Lung (tissue), 12 donors: ENCODE data around the gene PODN. TPM values are rescaled to one million over a fixed set of nuclear protein-coding genes. Genes with fewer than 3 reads are reported as not detected.
A peak's percentile ranks its signal among the peaks of the same experiment; 100 is the strongest.

Experiments
- ATAC-seq: fragments of 200-7000 bp; cut with Tn5 transposase; one replicate; pipeline ENCODE4 v1.9.1; 2020; ENCODE audit warnings: moderate number of reproducible peaks; ENCODE audit not compliant: insufficient read depth, low FRiP score
- DNase-seq, 3 donors: peaks; one replicate each; pipeline ENCODE4 v3.0.0-alpha.2; 2013 to 2017
- H3K27ac ChIP-seq, 2 donors: one replicate each; pipeline ENCODE4 v1.5.1; 2013; ENCODE audit warnings: mild to moderate bottlenecking in 2 of 2, moderate library complexity in 2 of 2, control low read depth in 1 of 2, inconsistent platforms in 1 of 2, low read depth in 1 of 2, low read length in 1 of 2
- H3K27me3 ChIP-seq, 3 donors: one replicate each; pipeline ENCODE4 v1.5.1; 2013; ENCODE audit warnings: low read length in 2 of 3; ENCODE audit not compliant: control insufficient read depth in 3 of 3, insufficient read depth in 3 of 3
- H3K36me3 ChIP-seq, 4 donors: one replicate each; pipeline ENCODE4 v1.5.1; 2013; ENCODE audit warnings: low read length in 4 of 4, mild to moderate bottlenecking in 1 of 4, moderate library complexity in 1 of 4; ENCODE audit not compliant: control insufficient read depth in 4 of 4, insufficient read depth in 4 of 4
- H3K4me1 ChIP-seq, 5 donors: one replicate each; pipeline ENCODE4 v1.5.1; 2013; ENCODE audit warnings: low read length in 5 of 5, mild to moderate bottlenecking in 2 of 5, moderate library complexity in 1 of 5; ENCODE audit not compliant: control insufficient read depth in 5 of 5, insufficient read depth in 5 of 5
- H3K4me3 ChIP-seq: one replicate; pipeline ENCODE4 v1.5.1; 2013; ENCODE audit warnings: mild to moderate bottlenecking, control low read depth, moderate library complexity
- H3K9ac ChIP-seq, 2 donors: one replicate each; pipeline ENCODE4 v1.5.1; 2013; ENCODE audit warnings: low read length in 2 of 2, control low read depth in 1 of 2; ENCODE audit not compliant: insufficient read depth in 1 of 2
- H3K9me3 ChIP-seq, 4 donors: one replicate each; pipeline ENCODE4 v1.5.1; 2013; ENCODE audit warnings: low read length in 3 of 4, mild to moderate bottlenecking in 1 of 4, moderate library complexity in 1 of 4; ENCODE audit not compliant: control insufficient read depth in 4 of 4, insufficient read depth in 3 of 4
- CTCF ChIP-seq: IDR thresholded peaks from 2 replicates; pipeline ENCODE4 v1.5.1; 2012; ENCODE audit warnings: mild to moderate bottlenecking; ENCODE audit errors: control extremely low read depth, extremely low read depth
- WGBS, 2 donors: extraction: QIAGEN DNeasy Blood & Tissue Kit; methylation state at CpG; one replicate each; pipeline ENCODE4 v1.1.7; 2013; 5-methylcytosine and 5-hydroxymethylcytosine counted together
- polyA plus RNA-seq, 2 donors: library from polyadenylated mRNA; stranded (reverse); fragments of 200-250 nt; gene quantifications; one replicate each; pipeline ENCODE4 v1.2.1, GENCODE V29; 2013
- total RNA-seq, 2 donors: library from RNA; depleted of rRNA in 1 of 2; stranded (reverse); fragments of >200 nt in 1 of 2; gene quantifications; one replicate each; pipeline ENCODE4 v1.2.1, GENCODE V29; 2014 to 2021
- donor health status: control.
- donor health status: control.
- donor health status: Bipolar disorder and iron deficiency.
- donor health status: healthy.
- donor health status: DM: yes; HTN: yes; CAD: no.

The PODN gene
- total and polyA plus RNA-seq, 4 donors = 12.9 to 40.9 (median 21.7) TPM

DNA sequence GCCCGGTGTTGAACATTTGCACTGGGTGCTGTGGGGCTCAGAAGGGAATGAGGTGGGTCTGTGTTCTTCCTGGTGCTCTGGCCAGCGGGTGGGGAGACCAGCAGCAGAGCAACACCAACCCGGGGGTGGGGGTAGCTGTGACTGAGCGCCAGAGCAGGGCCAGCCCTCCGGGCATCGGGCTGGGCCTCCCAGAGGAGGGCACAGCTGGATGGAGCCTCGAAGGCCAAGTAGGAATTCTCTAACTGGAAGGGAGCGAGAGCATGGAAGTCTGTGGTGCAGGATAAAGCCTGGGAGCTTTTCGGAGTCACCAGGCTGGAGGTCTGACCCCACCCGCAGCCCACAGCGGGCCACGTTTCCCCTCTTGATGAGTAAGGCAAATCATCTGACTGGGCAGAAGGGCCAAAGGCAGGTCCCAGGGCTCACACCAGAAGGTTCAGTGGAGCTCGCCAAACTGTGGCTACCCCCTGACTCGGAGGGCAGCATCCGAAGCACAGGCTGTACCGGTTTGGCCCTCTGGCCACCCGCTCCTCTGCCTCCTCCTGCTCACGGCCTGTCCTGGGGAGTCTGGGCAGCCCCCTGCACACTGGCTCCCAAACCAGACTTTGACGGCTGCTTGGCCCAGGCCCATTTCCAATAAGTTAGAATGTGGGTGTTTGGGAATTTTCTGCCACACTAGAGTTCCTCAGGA is 61.6 kb downstream of the PODN start:
- Histone ChIP-seq H3K27ac (peak overlapping the region; percentile 17 to 34), H3K9ac (no peak overlapping the region), H3K27me3 (no peaks in the 10 kb centered on the region), H3K4me3 (no peak overlapping the region), H3K36me3 (no peaks in the 10 kb centered on the region), H3K9me3 (no peaks in the 10 kb centered on the region), H3K4me1 (peaks cover 0 to 55% (median 16%) of the 10 kb centered on the region in 5 donors)
- ATAC-seq (no peak), DNase-seq (peak in 2 of 3 donors; percentile 32 to 69)
- no peak for TF ChIP-seq CTCF
- WGBS, 2 donors = 78 to 87% methylated on average over 18 to 19 of the region's 19 CpGs

DNA sequence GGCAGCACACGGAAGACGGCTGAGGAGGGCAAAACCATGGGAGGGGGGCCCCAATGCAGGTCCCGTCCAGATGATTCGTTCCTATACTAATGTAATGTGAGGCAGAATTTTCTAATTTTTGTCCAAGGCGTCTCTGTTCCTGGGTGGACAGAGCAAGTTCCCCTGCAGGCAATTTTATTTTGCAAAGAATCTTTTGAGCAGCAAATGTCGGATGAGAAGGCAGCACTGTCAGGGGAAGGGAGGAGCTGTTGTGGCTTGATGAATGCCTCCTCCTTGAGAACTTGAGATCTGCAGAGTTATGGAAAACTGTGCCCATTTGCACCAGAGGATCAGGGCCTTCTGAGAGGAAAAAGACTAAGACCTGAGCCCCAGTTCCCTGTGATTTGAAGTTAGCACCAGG is 63.1 kb downstream of the PODN start:
- TF ChIP-seq CTCF = no peak
- H3K4me3 ChIP-seq = no peak overlapping the region
- H3K9ac ChIP-seq = no peak overlapping the region
- H3K9me3 ChIP-seq = no peaks in the 10 kb centered on the region
- 69 to 86% methylated on average over 6 of the region's 6 CpGs for WGBS, 2 donors
- DNase-seq (no peak), ATAC-seq (no peak)
- peaks cover 0 to 55% (median 16%) of the 10 kb centered on the region in 5 donors for H3K4me1 ChIP-seq
- H3K27ac ChIP-seq = no peak overlapping the region
- H3K36me3 ChIP-seq = no peaks in the 10 kb centered on the region
- H3K27me3 ChIP-seq = no peaks in the 10 kb centered on the region

DNA sequence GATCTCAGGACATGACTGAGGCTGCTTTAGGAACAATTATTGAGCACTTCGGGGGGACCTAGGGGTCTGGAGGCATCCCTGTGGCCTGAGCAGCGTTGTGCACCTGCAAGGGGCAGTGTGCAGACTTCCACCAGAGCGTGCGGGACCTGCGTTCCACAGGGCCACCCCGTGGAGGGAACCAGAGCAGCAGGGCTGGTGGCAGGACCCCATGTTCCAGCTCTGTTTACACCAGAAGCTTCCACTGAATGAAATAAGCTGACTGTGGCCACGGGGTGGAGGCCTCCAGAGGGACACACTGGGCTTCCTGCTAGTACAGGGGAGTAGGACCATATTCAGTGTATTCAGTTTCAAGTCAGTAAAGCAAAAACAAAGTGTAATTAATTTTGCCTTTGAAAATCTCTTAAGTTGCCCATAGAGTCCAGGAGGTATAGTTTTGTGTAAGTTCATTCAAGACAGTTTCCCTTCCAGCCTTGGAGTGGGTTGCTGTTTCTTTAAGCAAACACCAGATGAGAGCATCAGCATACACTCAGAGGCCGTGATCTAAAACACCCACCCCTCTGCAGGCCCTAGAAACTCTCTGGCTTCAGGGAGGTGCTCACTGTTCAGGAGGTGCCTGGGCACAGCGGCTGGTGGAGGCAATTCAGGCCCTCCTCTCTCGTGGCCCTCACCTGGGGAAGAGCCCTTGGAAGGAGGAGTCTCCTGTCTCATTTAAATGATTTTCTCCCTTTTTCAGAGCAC is 63.8 kb downstream of the PODN start:
- Histone ChIP-seq H3K27ac (no peak overlapping the region), H3K9me3 (no peaks in the 10 kb centered on the region), H3K27me3 (no peaks in the 10 kb centered on the region), H3K9ac (no peak overlapping the region), H3K36me3 (no peaks in the 10 kb centered on the region), H3K4me1 (peaks cover 0 to 58% (median 19%) of the 10 kb centered on the region in 5 donors), H3K4me3 (no peak overlapping the region)
- ATAC-seq = no peak
- no peak for TF ChIP-seq CTCF
- 75 to 81% methylated on average over 10 of the region's 10 CpGs for WGBS, 2 donors
- peak in 2 of 3 donors; percentile 49 to 50 for DNase-seq
